Body of pancreas (tissue), 4 donors: ENCODE results near the gene MBD3.

Experiments used
- POLR2A ChIP-seq, 3 donors: fragments of 450-650 bp; IDR thresholded peaks; one replicate each; pipeline ENCODE4 v1.6.1; 2016; ENCODE audit warnings: antibody characterized with exemption in 3 of 3, mild to moderate bottlenecking in 2 of 3
- TF ChIP-seq, protein P1 (sequence below), 7 experiments: fragments of 450-650 bp in 4 of 7; fragments of 200-600 bp in 3 of 7; sonication (generic) in 3 of 7; IDR thresholded peaks; one replicate each; pipeline ENCODE4 v1.5.1; 2016 to 2019; ENCODE audit warnings: antibody characterized with exemption in 7 of 7

DNA sequence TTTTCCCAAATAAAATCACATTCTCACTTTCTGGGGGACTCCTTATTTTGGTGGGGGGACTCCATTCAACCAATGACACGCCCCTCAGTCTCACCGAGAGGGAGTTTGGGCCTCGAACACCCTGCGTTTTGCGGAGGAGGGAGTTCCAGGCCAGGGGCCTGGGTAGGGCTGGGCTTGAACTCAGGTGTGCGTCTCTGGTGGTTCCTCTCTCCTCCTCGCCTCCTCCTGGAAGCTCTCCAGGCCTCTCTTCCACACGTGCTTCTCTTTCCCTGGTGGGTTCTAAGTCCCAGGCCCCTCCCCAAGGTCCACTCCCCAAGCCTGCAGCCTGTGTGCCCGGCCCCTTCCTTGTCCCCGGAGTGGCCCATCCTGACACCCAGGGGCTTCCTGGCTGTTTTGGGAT, 39.2 kb downstream of the MBD3 start:
- TF ChIP-seq, protein P1, sequence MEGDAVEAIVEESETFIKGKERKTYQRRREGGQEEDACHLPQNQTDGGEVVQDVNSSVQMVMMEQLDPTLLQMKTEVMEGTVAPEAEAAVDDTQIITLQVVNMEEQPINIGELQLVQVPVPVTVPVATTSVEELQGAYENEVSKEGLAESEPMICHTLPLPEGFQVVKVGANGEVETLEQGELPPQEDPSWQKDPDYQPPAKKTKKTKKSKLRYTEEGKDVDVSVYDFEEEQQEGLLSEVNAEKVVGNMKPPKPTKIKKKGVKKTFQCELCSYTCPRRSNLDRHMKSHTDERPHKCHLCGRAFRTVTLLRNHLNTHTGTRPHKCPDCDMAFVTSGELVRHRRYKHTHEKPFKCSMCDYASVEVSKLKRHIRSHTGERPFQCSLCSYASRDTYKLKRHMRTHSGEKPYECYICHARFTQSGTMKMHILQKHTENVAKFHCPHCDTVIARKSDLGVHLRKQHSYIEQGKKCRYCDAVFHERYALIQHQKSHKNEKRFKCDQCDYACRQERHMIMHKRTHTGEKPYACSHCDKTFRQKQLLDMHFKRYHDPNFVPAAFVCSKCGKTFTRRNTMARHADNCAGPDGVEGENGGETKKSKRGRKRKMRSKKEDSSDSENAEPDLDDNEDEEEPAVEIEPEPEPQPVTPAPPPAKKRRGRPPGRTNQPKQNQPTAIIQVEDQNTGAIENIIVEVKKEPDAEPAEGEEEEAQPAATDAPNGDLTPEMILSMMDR (IDR thresholded peaks at IDR 0.05): no peak
- TF ChIP-seq POLR2A (IDR thresholded peaks at IDR 0.05): no peak
